ENCODE data around the gene VWA2. TPM values are rescaled to one million over a fixed set of nuclear protein-coding genes. Genes with fewer than 3 reads are reported as not detected.

VWA2 gene
- total RNA-seq, 1 donor from 2014 or later = 2.2 TPM

DNA sequence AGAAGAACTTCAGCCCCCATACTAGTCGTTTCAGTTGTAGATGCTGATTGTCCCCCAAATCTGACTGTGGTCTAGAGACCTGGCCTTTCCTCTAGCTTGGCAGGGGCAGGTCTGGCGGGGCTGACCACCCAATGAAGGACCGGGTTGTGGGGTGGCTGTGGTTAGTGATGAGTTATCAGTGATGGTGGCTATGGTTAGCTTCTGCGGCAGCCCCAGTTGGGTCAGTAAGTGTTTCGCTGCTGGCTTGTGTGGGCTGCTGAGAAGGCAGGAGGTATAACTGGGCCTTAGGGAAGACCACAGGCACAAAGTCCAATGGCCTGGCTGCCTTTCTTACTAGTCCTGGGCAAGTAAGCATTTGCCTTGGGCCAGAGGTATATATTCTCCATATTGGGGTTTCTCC, 21.3 kb downstream of the VWA2 start:
- TF ChIP-seq, protein P1, sequence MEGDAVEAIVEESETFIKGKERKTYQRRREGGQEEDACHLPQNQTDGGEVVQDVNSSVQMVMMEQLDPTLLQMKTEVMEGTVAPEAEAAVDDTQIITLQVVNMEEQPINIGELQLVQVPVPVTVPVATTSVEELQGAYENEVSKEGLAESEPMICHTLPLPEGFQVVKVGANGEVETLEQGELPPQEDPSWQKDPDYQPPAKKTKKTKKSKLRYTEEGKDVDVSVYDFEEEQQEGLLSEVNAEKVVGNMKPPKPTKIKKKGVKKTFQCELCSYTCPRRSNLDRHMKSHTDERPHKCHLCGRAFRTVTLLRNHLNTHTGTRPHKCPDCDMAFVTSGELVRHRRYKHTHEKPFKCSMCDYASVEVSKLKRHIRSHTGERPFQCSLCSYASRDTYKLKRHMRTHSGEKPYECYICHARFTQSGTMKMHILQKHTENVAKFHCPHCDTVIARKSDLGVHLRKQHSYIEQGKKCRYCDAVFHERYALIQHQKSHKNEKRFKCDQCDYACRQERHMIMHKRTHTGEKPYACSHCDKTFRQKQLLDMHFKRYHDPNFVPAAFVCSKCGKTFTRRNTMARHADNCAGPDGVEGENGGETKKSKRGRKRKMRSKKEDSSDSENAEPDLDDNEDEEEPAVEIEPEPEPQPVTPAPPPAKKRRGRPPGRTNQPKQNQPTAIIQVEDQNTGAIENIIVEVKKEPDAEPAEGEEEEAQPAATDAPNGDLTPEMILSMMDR (IDR thresholded peaks at IDR 0.05; ENCODE audit: insufficient read depth, low read length, poor library complexity, severe bottlenecking) = no peak
- DNase-seq (ENCODE audit: low read depth) = no peak
- no peak overlapping the region for H3K4me3 ChIP-seq (ENCODE audit: low read depth, low read length)
- H3K36me3 ChIP-seq (ENCODE audit: control insufficient read depth, insufficient read depth, low read length) = no peaks in the 10 kb centered on the region
- no peaks in the 10 kb centered on the region for H3K27me3 ChIP-seq (ENCODE audit: control insufficient read depth, insufficient read depth, low read length)

DNA sequence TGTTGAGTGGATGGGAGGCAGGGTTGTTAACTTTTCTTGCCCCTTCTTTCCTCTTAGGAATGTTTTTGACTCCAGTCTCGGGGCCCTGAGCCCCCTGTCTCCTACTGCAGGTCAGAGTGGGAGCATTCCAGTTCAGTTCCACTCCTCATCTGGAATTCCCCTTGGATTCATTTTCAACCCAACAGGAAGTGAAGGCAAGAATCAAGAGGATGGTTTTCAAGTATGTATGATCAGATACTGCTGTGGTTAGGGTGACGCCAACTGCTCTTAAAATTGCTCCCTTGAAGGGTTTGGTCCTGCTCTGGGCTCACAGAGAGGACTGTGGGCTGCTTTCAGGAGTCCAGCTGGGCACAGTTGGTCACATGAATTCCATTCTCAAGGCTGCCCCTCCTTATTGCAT, 22.0 kb downstream of the VWA2 start:
- DNase-seq (ENCODE audit: low read depth) = peak; percentile 51
- TF ChIP-seq, protein P1 (IDR thresholded peaks at IDR 0.05; ENCODE audit: insufficient read depth, low read length, poor library complexity, severe bottlenecking) = no peak
- H3K27me3 ChIP-seq (ENCODE audit: control insufficient read depth, insufficient read depth, low read length) = no peaks in the 10 kb centered on the region
- H3K36me3 ChIP-seq (ENCODE audit: control insufficient read depth, insufficient read depth, low read length) = no peaks in the 10 kb centered on the region
- H3K4me3 ChIP-seq (ENCODE audit: low read depth, low read length) = no peak overlapping the region

DNA sequence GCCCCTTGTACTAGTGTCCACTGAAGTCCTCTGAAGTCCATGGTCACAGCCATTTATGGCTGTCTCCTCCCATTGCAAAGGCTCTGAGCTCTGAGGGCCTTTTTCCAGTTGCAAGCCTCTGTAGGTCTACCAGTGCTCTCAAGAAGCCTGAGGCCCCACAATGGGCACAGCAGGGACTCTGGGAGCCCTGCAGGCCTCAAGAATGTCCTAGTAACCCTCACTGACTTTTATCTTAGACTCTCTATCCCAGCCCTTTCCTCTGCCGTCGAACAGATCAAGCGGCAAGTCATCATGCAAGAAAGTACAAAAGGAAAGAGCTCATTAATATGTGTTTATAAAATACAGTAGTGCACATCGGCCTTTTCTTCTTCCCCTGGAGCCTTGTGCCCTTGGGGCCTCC, 23.4 kb downstream of the VWA2 start:
- TF ChIP-seq, protein P1 (IDR thresholded peaks at IDR 0.05; ENCODE audit: insufficient read depth, low read length, poor library complexity, severe bottlenecking) = no peak
- Histone ChIP-seq H3K27me3 (ENCODE audit: control insufficient read depth, insufficient read depth, low read length) (no peaks in the 10 kb centered on the region), H3K36me3 (ENCODE audit: control insufficient read depth, insufficient read depth, low read length) (no peaks in the 10 kb centered on the region), H3K4me3 (ENCODE audit: low read depth, low read length) (no peak overlapping the region)
- no peak for DNase-seq (ENCODE audit: low read depth)

DNA sequence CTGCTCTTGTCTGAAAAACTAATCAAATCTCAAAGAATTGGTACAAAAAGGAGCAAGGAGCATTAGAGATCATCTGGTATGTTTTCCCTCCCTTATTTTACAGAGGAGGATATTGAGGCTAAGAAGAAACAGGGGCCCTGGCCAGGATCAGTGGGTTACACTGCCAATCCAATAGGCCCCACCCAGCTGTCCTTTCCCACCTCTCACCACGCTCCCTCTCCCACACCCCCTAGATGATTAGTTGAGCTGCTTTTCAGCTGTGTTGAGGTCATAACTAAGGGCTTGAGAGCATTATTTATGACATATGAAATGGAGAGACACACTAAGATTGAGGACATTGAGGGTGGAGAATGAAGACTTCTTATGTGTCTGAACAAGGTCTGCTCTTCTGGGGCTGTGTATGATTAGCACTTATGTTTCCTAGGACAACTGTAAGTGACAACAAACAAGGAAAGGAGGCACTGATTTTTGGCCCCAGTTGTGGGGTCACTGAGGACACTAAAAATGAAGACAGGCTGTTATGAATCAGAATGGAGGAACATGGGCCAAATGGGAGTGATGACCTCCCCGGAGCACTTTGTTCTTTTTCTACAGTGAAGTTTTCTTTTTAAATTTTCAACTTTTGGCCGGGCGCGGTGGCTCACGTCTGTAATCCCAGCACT, 26.5 kb downstream of the VWA2 start:
- H3K27me3 ChIP-seq (ENCODE audit: control insufficient read depth, insufficient read depth, low read length) = no peaks in the 10 kb centered on the region
- H3K36me3 ChIP-seq (ENCODE audit: control insufficient read depth, insufficient read depth, low read length) = no peaks in the 10 kb centered on the region
- no peak overlapping the region for H3K4me3 ChIP-seq (ENCODE audit: low read depth, low read length)
- no peak for DNase-seq (ENCODE audit: low read depth)
- TF ChIP-seq, protein P1 (IDR thresholded peaks at IDR 0.05; ENCODE audit: insufficient read depth, low read length, poor library complexity, severe bottlenecking) = no peak

DNA sequence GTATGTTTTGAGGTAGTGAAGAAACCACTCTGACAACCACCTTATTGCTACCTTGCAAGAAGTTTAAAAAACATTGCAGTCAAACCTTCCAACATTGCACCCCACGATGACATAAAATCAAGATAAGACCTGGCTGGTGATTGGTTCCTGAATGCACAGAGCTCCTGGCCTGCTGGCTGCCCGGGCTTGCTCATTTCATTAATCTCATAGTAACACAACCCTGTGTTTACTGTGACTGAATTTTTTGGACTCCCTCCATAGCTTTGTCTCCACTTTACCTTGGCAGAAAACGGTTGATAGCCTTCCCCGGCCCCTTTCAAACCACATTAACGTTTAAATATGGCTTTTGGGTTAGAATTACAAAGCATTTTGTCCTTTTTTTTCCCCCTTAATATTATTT, 27.5 kb downstream of the VWA2 start:
- TF ChIP-seq, protein P1 (IDR thresholded peaks at IDR 0.05; ENCODE audit: insufficient read depth, low read length, poor library complexity, severe bottlenecking) = no peak
- no peaks in the 10 kb centered on the region for H3K36me3 ChIP-seq (ENCODE audit: control insufficient read depth, insufficient read depth, low read length)
- no peak for DNase-seq (ENCODE audit: low read depth)

More for the DNA sequence above, 27.5 kb downstream of the VWA2 start:
- H3K4me3 ChIP-seq (ENCODE audit: low read depth, low read length) = no peak overlapping the region
- H3K27me3 ChIP-seq (ENCODE audit: control insufficient read depth, insufficient read depth, low read length) = no peaks in the 10 kb centered on the region
